ENCODE measurements around the gene RHOV. TPM values are rescaled to one million over a fixed set of nuclear protein-coding genes. Genes with fewer than 3 reads are reported as not detected.

Gene RHOV
- total and polyA plus RNA-seq, 2 of the 4 experiments (the other 2 are of a cell fraction), result 0.10 TPM; not detected in 1

GRCh38 chr15:40850576-40851112 lies 23.4 kb downstream of the RHOV start:
- Histone ChIP-seq H3K27ac (ENCODE audit: insufficient read depth, low read length) (no peak overlapping the region), H2AK5ac (ENCODE audit: low read depth, low read length) (no peak overlapping the region), H3K4me1 (ENCODE audit: control insufficient read depth, insufficient read depth, low read length) (no peaks in the 10 kb centered on the region), H2BK5ac (ENCODE audit: low read depth, low read length, poor library complexity, severe bottlenecking) (no peak overlapping the region), H4K8ac (ENCODE audit: low read depth in 2 of 2, low read length in 2 of 2) (no peak overlapping the region), H2BK20ac (ENCODE audit: low read depth, low read length) (no peak overlapping the region), H2AFZ (replicated peaks; ENCODE audit: low read length, poor library complexity) (no peak overlapping the region), H2BK15ac (ENCODE audit: low read depth, low read length) (no peak overlapping the region), H4K20me1 (ENCODE audit: insufficient read depth, low read length) (no peaks in the 10 kb centered on the region; the same call in 1 of the 2 replicates), H3K4me3 (ENCODE audit: insufficient read depth, low read depth, low read length) (no peak overlapping the region), H3K9me1 (ENCODE audit: insufficient read depth, low read length) (no peaks in the 10 kb centered on the region), H4K91ac (ENCODE audit: insufficient read depth, low read depth, low read length) (no peak overlapping the region), H4K5ac (ENCODE audit: low read depth, low read length) (no peak overlapping the region), H3K4ac (ENCODE audit: low read depth, low read length) (no peak overlapping the region), H3K4me2 (ENCODE audit: low read depth, low read length) (no peak overlapping the region), H3K23ac (ENCODE audit: low read depth, low read length) (no peak overlapping the region), H3K9ac (ENCODE audit: low read depth, low read length) (no peak overlapping the region), H3K79me1 (ENCODE audit: low read depth in 1 of 2, low read length in 2 of 2) (no peaks in the 10 kb centered on the region), H3K14ac (replicated peaks; ENCODE audit: low read depth, low read length) (no peak overlapping the region), H2AK9ac (replicated peaks; ENCODE audit: low read depth, low read length, poor library complexity) (no peak overlapping the region), H3K36me3 (ENCODE audit: control insufficient read depth, insufficient read depth, low read length) (no peaks in the 10 kb centered on the region), H3K18ac (ENCODE audit: low read depth, low read length) (no peak overlapping the region), H3K56ac (ENCODE audit: extremely low read depth, insufficient read depth, low read length) (no peak overlapping the region), H2BK120ac (ENCODE audit: low read depth, low read length) (no peak overlapping the region), H3K27me3 (ENCODE audit: control insufficient read depth, insufficient read depth, low read length) (peaks cover 23% of the 10 kb centered on the region), H3K9me3 (ENCODE audit: control insufficient read depth, insufficient read depth, low read length) (no peaks in the 10 kb centered on the region)
- WGBS, 2 experiments (ENCODE audit: extremely low coverage in 2 of 2, insufficient read length in 1 of 2), result 77% methylated on average over 3 of the region's 8 CpGs; no CpG with 5 or more reads in 1 of the 2 experiments
- BruUV-seq (replicated peaks), result no TSS peak
- intact Hi-C loops (cut with micrococcal nuclease), result no loop called here
- no peak for DNase-seq
- ChIA-PET CTCF (interaction anchor here (1.2 to 2.3 kb wide), 2 partner anchors 8 to 41 kb away, joined by 3 to 7 read pairs; no protein-coding TSS in a partner anchor), POLR2A (ENCODE audit: unreplicated experiment) (no interaction called here)
- dilution Hi-C loops (cut with HindIII; ENCODE audit: low sequenced_read_pairs, unreplicated experiment), result no loop called here
- in situ Hi-C loops (cut with MboI; ENCODE audit: low sequenced_read_pairs), result no loop called here
- no peak for ATAC-seq (ENCODE audit: low read depth)
- TF ChIP-seq MAZ (IDR thresholded peaks at IDR 0.05; ENCODE audit: borderline replicate concordance, low read depth, low read length) (no peak), MXI1 (IDR thresholded peaks at IDR 0.05; ENCODE audit: borderline replicate concordance, low read depth, low read length) (no peak), RCOR1 (IDR thresholded peaks at IDR 0.05; ENCODE audit: insufficient replicate concordance, low read length) (no peak), FOS (IDR thresholded peaks at IDR 0.05; ENCODE audit: low read depth, low read length) (no peak), NFE2L2 (IDR thresholded peaks at IDR 0.05; ENCODE audit: low read depth, low read length) (no peak), RFX5 (IDR thresholded peaks at IDR 0.05; ENCODE audit: low read depth, low read length) (no peak), CHD1 (IDR thresholded peaks at IDR 0.05; ENCODE audit: low read depth, low read length) (no peak), ELK1 (IDR thresholded peaks at IDR 0.05; ENCODE audit: borderline replicate concordance, low read depth, low read length) (no peak), CTCF (conservative IDR thresholded peaks at IDR 0.05; ENCODE audit: low read depth, low read length) (no peak), POLR2A (IDR thresholded peaks at IDR 0.05; ENCODE audit: low read depth, low read length) (no peak), RAD21 (IDR thresholded peaks at IDR 0.05; ENCODE audit: low read length) (no peak), MAFK (IDR thresholded peaks at IDR 0.05; ENCODE audit: low read depth, low read length) (no peak), BHLHE40 (IDR thresholded peaks at IDR 0.05; ENCODE audit: low read depth, low read length) (no peak), SMC3 (IDR thresholded peaks at IDR 0.05; ENCODE audit: low read depth, low read length) (no peak), CEBPB (IDR thresholded peaks at IDR 0.05; ENCODE audit: low read depth, low read length) (no peak)
- TF ChIP-seq, protein P1, sequence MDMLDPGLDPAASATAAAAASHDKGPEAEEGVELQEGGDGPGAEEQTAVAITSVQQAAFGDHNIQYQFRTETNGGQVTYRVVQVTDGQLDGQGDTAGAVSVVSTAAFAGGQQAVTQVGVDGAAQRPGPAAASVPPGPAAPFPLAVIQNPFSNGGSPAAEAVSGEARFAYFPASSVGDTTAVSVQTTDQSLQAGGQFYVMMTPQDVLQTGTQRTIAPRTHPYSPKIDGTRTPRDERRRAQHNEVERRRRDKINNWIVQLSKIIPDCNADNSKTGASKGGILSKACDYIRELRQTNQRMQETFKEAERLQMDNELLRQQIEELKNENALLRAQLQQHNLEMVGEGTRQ (IDR thresholded peaks at IDR 0.05; ENCODE audit: low read depth, low read length), result no peak

All from IMR-90 (cell line).